Measurements from ENCODE around the gene NPY. TPM values are rescaled to one million over a fixed set of nuclear protein-coding genes. Genes with fewer than 3 reads are reported as not detected.

Gene NPY
- total RNA-seq, 1 experiment from 2014 or later: not detected

DNA sequence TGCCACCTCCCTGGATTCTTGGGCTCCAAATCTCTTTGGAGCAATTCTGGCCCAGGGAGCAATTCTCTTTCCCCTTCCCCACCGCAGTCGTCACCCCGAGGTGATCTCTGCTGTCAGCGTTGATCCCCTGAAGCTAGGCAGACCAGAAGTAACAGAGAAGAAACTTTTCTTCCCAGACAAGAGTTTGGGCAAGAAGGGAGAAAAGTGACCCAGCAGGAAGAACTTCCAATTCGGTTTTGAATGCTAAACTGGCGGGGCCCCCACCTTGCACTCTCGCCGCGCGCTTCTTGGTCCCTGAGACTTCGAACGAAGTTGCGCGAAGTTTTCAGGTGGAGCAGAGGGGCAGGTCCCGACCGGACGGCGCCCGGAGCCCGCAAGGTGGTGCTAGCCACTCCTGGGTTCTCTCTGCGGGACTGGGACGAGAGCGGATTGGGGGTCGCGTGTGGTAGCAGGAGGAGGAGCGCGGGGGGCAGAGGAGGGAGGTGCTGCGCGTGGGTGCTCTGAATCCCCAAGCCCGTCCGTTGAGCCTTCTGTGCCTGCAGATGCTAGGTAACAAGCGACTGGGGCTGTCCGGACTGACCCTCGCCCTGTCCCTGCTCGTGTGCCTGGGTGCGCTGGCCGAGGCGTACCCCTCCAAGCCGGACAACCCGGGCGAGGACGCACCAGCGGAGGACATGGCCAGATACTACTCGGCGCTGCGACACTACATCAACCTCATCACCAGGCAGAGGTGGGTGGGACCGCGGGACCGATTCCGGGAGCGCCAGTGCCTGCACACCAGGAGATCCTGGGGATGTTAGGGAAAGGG, 913 bp downstream of the NPY start:
- ChIA-PET CTCF (no interaction called here), RAD21 (ENCODE audit: low non-redundant PET in 1 of 2, low total read pairs in 2 of 2, uncharacterized antibody in 2 of 2, unreplicated experiment in 2 of 2) (no interaction called here), POLR2A (no interaction called here)
- Histone ChIP-seq H3K27ac (ENCODE audit: low read depth, low read length) (no peak overlapping the region), H2AFZ (ENCODE audit: low read depth, low read length, poor library complexity, severe bottlenecking) (no peak overlapping the region), H3K79me2 (ENCODE audit: insufficient read depth, low read length) (no peaks in the 10 kb centered on the region), H3K4me1 (ENCODE audit: control insufficient read depth in 1 of 2, insufficient read depth in 2 of 2, low read length in 2 of 2) (peaks cover 0 to 1% of the 10 kb centered on the region in 2 experiments; a peak in 2 of 4 replicates), H3K27me3 (ENCODE audit: insufficient read depth, low read length) (peaks cover 10% of the 10 kb centered on the region), H3K9me2 (ENCODE audit: insufficient read depth) (no peaks in the 10 kb centered on the region), H4K20me1 (ENCODE audit: insufficient read depth) (no peaks in the 10 kb centered on the region), H3K4me2 (ENCODE audit: low read length) (no peak overlapping the region), H3K4me3 (replicated peaks in 1 of 2; ENCODE audit: low read depth in 1 of 2, low read length in 2 of 2) (no peak overlapping the region), H3K9me3 (ENCODE audit: control insufficient read depth in 1 of 2, insufficient read depth in 1 of 2, low read depth in 1 of 2, low read length in 2 of 2) (no peaks in the 10 kb centered on the region), H3K9ac (ENCODE audit: low read length) (no peak overlapping the region), H3K36me3 (ENCODE audit: control insufficient read depth in 1 of 2, insufficient read depth in 2 of 2, low read length in 2 of 2) (no peaks in the 10 kb centered on the region)
- BruUV-seq (replicated peaks): no TSS peak
- DNase-seq (ENCODE audit: low read depth, low spot score) (no peak), ATAC-seq (no peak)
- TF ChIP-seq FOSL1 (IDR thresholded peaks at IDR 0.05; ENCODE audit: low read depth) (no peak), SIN3A (IDR thresholded peaks at IDR 0.05; ENCODE audit: low read depth) (no peak)
- intact Hi-C loops (cut with micrococcal nuclease): no loop called here

DNA sequence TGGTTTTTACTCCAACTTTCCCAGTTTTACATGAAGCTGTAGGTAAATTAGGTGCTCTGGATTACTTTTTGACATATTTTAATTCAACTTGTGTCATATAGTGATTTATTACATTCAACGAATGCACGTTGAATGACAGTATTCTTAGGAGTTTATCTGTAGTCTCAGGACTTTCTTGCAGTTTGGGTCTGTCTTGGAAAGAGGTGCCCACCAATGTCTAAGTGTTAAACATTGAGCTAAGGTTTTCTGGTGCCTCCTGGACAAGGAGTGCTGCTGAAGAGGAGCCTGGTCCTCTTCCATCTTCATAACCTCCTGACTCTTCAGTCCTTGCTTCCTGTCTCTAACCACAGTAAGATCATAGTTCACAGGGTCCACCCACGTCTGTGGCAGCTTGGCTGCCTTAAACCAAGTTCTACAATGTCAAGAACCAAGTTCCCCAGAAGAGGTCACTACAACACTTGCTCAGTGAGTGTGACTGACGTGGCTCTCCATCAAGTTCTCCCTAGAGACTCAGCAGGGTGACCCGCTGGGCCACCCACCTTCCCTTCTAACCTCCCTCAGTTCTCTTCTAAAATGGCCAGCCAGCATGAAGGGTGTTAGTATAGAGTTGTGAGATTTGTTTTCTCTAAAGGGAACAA, 6.1 kb downstream of the NPY start:
- CTCF ChIA-PET: interaction anchor here (0.7 to 1.6 kb wide), 5 partner anchors 9 to 427 kb away, joined by 3 to 11 read pairs (median 7); no protein-coding TSS in a partner anchor
- no peak for TF ChIP-seq TCF7L2 (IDR thresholded peaks at IDR 0.05; ENCODE audit: borderline replicate concordance, extremely low read depth, insufficient read depth, insufficient read length)
- TF ChIP-seq EGR1 (IDR thresholded peaks at IDR 0.05; ENCODE audit: low read depth): peak; percentile 80
- TF ChIP-seq RAD21 (IDR thresholded peaks at IDR 0.05; ENCODE audit: low read depth): peak; percentile 84
- TF ChIP-seq, protein P1, sequence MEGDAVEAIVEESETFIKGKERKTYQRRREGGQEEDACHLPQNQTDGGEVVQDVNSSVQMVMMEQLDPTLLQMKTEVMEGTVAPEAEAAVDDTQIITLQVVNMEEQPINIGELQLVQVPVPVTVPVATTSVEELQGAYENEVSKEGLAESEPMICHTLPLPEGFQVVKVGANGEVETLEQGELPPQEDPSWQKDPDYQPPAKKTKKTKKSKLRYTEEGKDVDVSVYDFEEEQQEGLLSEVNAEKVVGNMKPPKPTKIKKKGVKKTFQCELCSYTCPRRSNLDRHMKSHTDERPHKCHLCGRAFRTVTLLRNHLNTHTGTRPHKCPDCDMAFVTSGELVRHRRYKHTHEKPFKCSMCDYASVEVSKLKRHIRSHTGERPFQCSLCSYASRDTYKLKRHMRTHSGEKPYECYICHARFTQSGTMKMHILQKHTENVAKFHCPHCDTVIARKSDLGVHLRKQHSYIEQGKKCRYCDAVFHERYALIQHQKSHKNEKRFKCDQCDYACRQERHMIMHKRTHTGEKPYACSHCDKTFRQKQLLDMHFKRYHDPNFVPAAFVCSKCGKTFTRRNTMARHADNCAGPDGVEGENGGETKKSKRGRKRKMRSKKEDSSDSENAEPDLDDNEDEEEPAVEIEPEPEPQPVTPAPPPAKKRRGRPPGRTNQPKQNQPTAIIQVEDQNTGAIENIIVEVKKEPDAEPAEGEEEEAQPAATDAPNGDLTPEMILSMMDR (IDR thresholded peaks at IDR 0.05 in 2 of 3, conservative IDR thresholded peaks at IDR 0.05 in 1 of 3; ENCODE audit: borderline replicate concordance in 1 of 3, insufficient read depth in 1 of 3, low read depth in 2 of 3, low read length in 2 of 3): peak; percentile 57 to 66 (median 60); a peak in 5 of 6 replicates
- no peak overlapping the region for H3K4me3 ChIP-seq (replicated peaks in 1 of 2; ENCODE audit: low read depth in 1 of 2, low read length in 2 of 2)
- peaks cover 0 to 6% of the 10 kb centered on the region in 2 experiments; a peak in 2 of 4 replicates for H3K4me1 ChIP-seq (ENCODE audit: control insufficient read depth in 1 of 2, insufficient read depth in 2 of 2, low read length in 2 of 2)
- no peak overlapping the region for H3K9ac ChIP-seq (ENCODE audit: low read length)
- BruUV-seq (replicated peaks): no TSS peak
- H3K9me2 ChIP-seq (ENCODE audit: insufficient read depth): no peaks in the 10 kb centered on the region
- no peaks in the 10 kb centered on the region for H3K79me2 ChIP-seq (ENCODE audit: insufficient read depth, low read length)
- no peaks in the 10 kb centered on the region for H3K9me3 ChIP-seq (ENCODE audit: control insufficient read depth in 1 of 2, insufficient read depth in 1 of 2, low read depth in 1 of 2, low read length in 2 of 2)
- H2AFZ ChIP-seq (ENCODE audit: low read depth, low read length, poor library complexity, severe bottlenecking): no peak overlapping the region
- no peaks in the 10 kb centered on the region for H4K20me1 ChIP-seq (ENCODE audit: insufficient read depth)
- intact Hi-C loops (cut with micrococcal nuclease): loop anchor here (1.0 to 10.0 kb wide), 7 partner anchors 92 to 809 kb away; no protein-coding TSS in a partner anchor
- peaks cover 10% of the 10 kb centered on the region for H3K27me3 ChIP-seq (ENCODE audit: insufficient read depth, low read length)
- RAD21 ChIA-PET (ENCODE audit: low non-redundant PET in 1 of 2, low total read pairs in 2 of 2, uncharacterized antibody in 2 of 2, unreplicated experiment in 2 of 2): interaction anchor here in 1 of 2 experiments (0.6 to 2.0 kb wide), 2 partner anchors 91 to 375 kb away, joined by 4 to 6 read pairs; no protein-coding TSS in a partner anchor
- POLR2A ChIA-PET: no interaction called here
- H3K4me2 ChIP-seq (ENCODE audit: low read length): peak overlapping the region; percentile 18; the same call in 1 of the 2 replicates
- DNase-seq (ENCODE audit: low read depth, low spot score): peak; percentile 76
- no peaks in the 10 kb centered on the region for H3K36me3 ChIP-seq (ENCODE audit: control insufficient read depth in 1 of 2, insufficient read depth in 2 of 2, low read length in 2 of 2)
- ATAC-seq: peak; percentile 100
- no peak overlapping the region for H3K27ac ChIP-seq (ENCODE audit: low read depth, low read length)
